Liver (tissue), 9 donors: ENCODE results near the gene LMX1B. TPM values are rescaled to one million over a fixed set of nuclear protein-coding genes. Genes with fewer than 3 reads are reported as not detected.

Experiments
- DNase-seq: peaks from one replicate; pipeline ENCODE4 v3.0.0-alpha.2; 2017; ENCODE audit warnings: low spot score
- H3K27ac ChIP-seq, 2 donors: one replicate each; pipeline ENCODE4 v1.7.0; 2013; ENCODE audit warnings: inconsistent platforms in 2 of 2, low read length in 2 of 2, control low read depth in 1 of 2, low read depth in 1 of 2, mild to moderate bottlenecking in 1 of 2
- H3K27me3 ChIP-seq, 4 donors: one replicate each; pipeline versions ENCODE4 v1.6.1 to v1.7.0; 2013; ENCODE audit warnings: low read length in 3 of 4, inconsistent platforms in 1 of 4, mild to moderate bottlenecking in 1 of 4, moderate library complexity in 1 of 4; ENCODE audit not compliant: control insufficient read depth in 4 of 4, insufficient read depth in 4 of 4
- H3K36me3 ChIP-seq, 4 donors: one replicate each; pipeline versions ENCODE4 v1.6.1 to v1.7.0; 2013; ENCODE audit warnings: low read length in 3 of 4, mild to moderate bottlenecking in 3 of 4, low read depth in 1 of 4, moderate library complexity in 1 of 4; ENCODE audit not compliant: control insufficient read depth in 4 of 4, insufficient read depth in 3 of 4
- H3K4me1 ChIP-seq, 4 donors: one replicate each; pipeline versions ENCODE4 v1.6.1 to v1.7.0; 2013; ENCODE audit warnings: low read length in 3 of 4, mild to moderate bottlenecking in 3 of 4, moderate library complexity in 1 of 4; ENCODE audit not compliant: control insufficient read depth in 4 of 4, insufficient read depth in 4 of 4
- H3K4me3 ChIP-seq, 3 donors: one replicate each; pipeline versions ENCODE4 v1.6.1 to v1.7.0; 2013; ENCODE audit warnings: low read length in 3 of 3, control low read depth in 1 of 3, low read depth in 1 of 3, mild to moderate bottlenecking in 1 of 3
- H3K9ac ChIP-seq, 2 donors: one replicate each; pipeline ENCODE4 v1.7.0; 2013; ENCODE audit warnings: low read length in 2 of 2, mild to moderate bottlenecking in 2 of 2, moderate library complexity in 2 of 2, control low read depth in 1 of 2, low read depth in 1 of 2
- H3K9me3 ChIP-seq, 4 donors: one replicate each; pipeline versions ENCODE4 v1.6.1 to v1.7.0; 2013; ENCODE audit warnings: low read length in 3 of 4; ENCODE audit not compliant: control insufficient read depth in 4 of 4
- ATF3 ChIP-seq: IDR thresholded peaks from 2 replicates; pipeline ENCODE4 v1.6.1; 2016; ENCODE audit warnings: antibody characterized with exemption
- CTCF ChIP-seq: fragments of 150-350 bp; IDR thresholded peaks from 2 replicates; pipeline ENCODE4 v1.5.1; 2017; ENCODE audit warnings: improper control_type of control experiment, low read depth, low read length; ENCODE audit not compliant: missing input control
- EGR1 ChIP-seq, 2 donors: IDR thresholded peaks; 2 replicates each; pipeline ENCODE4 v1.6.1; 2016 to 2018; ENCODE audit warnings: antibody characterized with exemption in 2 of 2, low read depth in 2 of 2
- FOXA1 ChIP-seq: IDR thresholded peaks from 2 replicates; pipeline ENCODE4 v1.6.1; 2016; ENCODE audit warnings: antibody characterized with exemption
- FOXA2 ChIP-seq: IDR thresholded peaks from 2 replicates; pipeline ENCODE4 v1.6.1; 2016; ENCODE audit warnings: antibody characterized with exemption
- GABPA ChIP-seq, 2 donors: IDR thresholded peaks in 1 of 2; conservative IDR thresholded peaks in 1 of 2; 2 replicates each; pipeline ENCODE4 v1.6.1; 2016; ENCODE audit warnings: antibody characterized with exemption in 2 of 2, mild to moderate bottlenecking in 1 of 2, moderate library complexity in 1 of 2
- HNF4A ChIP-seq, 2 donors: conservative IDR thresholded peaks; 2 replicates each; pipeline ENCODE4 v1.6.1; 2016; ENCODE audit warnings: antibody characterized with exemption in 2 of 2, mild to moderate bottlenecking in 2 of 2
- HNF4G ChIP-seq: IDR thresholded peaks from 2 replicates; pipeline ENCODE4 v1.6.1; 2016; ENCODE audit warnings: antibody characterized with exemption
- JUND ChIP-seq, 2 donors: IDR thresholded peaks; 2 replicates each; pipeline ENCODE4 v1.6.1; 2016; ENCODE audit warnings: antibody characterized with exemption in 2 of 2
- MAX ChIP-seq: IDR thresholded peaks from 2 replicates; pipeline ENCODE4 v1.6.1; 2016; ENCODE audit warnings: antibody characterized with exemption
- NR2F2 ChIP-seq: IDR thresholded peaks from 2 replicates; pipeline ENCODE4 v1.6.1; 2016; ENCODE audit warnings: antibody characterized with exemption
- RAD21 ChIP-seq, 2 donors: IDR thresholded peaks; 2 replicates each; pipeline ENCODE4 v1.6.1; 2016; ENCODE audit warnings: antibody characterized with exemption in 2 of 2, mild to moderate bottlenecking in 2 of 2
- REST ChIP-seq: IDR thresholded peaks from 2 replicates; pipeline ENCODE4 v1.6.1; 2016; ENCODE audit warnings: antibody characterized with exemption, mild to moderate bottlenecking
- SP1 ChIP-seq: IDR thresholded peaks from 2 replicates; pipeline ENCODE4 v1.6.1; 2018; ENCODE audit warnings: antibody characterized with exemption, mild to moderate bottlenecking
- TAF1 ChIP-seq: conservative IDR thresholded peaks from 2 replicates; pipeline ENCODE4 v1.6.1; 2016; ENCODE audit warnings: antibody characterized with exemption, mild to moderate bottlenecking
- YY1 ChIP-seq: IDR thresholded peaks from 2 replicates; pipeline ENCODE4 v1.6.1; 2016; ENCODE audit warnings: antibody characterized with exemption, mild to moderate bottlenecking
- ZBTB33 ChIP-seq: IDR thresholded peaks from 2 replicates; pipeline ENCODE4 v1.6.1; 2016; ENCODE audit warnings: antibody characterized with exemption
- WGBS: extraction: QIAGEN DNeasy Blood & Tissue Kit; methylation state at CpG from one replicate; pipeline ENCODE4 v1.1.7; 2013; 5-methylcytosine and 5-hydroxymethylcytosine counted together
- polyA plus RNA-seq, 2 donors: library from polyadenylated mRNA; stranded (reverse) in 1 of 2; unstranded in 1 of 2; fragments of 200-250 nt in 1 of 2; fragments of >200 nt in 1 of 2; fragmentation: Nextera tagmentation in 1 of 2; extraction: Ambion mirVana in 1 of 2; gene quantifications; one replicate each; pipeline versions ENCODE4 v1.2.1 to v1.2.3, GENCODE V29; 2013 to 2015
- total RNA-seq, 2 donors: library from RNA; depleted of rRNA; stranded (reverse); fragments of >200 nt; gene quantifications; one replicate each; pipeline ENCODE4 v1.2.3, GENCODE V29; 2014
- donor health status: healthy.
- donor health status: healthy.
- donor health status: healthy.
- donor health status: healthy.
- donor health status: healthy.

The LMX1B gene
- total and polyA plus RNA-seq, 4 donors, result not detected

GRCh38 chr9:126696401-126697145 lies 82.8 kb downstream of the LMX1B start:
- DNase-seq, result no peak

More at GRCh38 chr9:126696401-126697145, 82.8 kb downstream of the LMX1B start:
- TF ChIP-seq HNF4A (conservative IDR thresholded peaks at IDR 0.05) (no peak), ATF3 (no peak), MAX (no peak), EGR1 (IDR thresholded peaks at IDR 0.05; ENCODE audit: low read depth in 2 of 2) (no peak), HNF4G (no peak), ZBTB33 (no peak), RAD21 (IDR thresholded peaks at IDR 0.05) (no peak), YY1 (no peak), JUND (IDR thresholded peaks at IDR 0.05) (no peak), NR2F2 (no peak), REST (no peak), FOXA1 (no peak), GABPA (IDR thresholded peaks at IDR 0.05 in 1 of 2, conservative IDR thresholded peaks at IDR 0.05 in 1 of 2) (no peak), SP1 (no peak), TAF1 (no peak), CTCF (no peak), FOXA2 (no peak)
- Histone ChIP-seq H3K4me1 (no peaks in the 10 kb centered on the region), H3K9ac (no peak overlapping the region), H3K27me3 (no peaks in the 10 kb centered on the region), H3K9me3 (no peaks in the 10 kb centered on the region), H3K4me3 (no peak overlapping the region), H3K27ac (no peak overlapping the region), H3K36me3 (no peaks in the 10 kb centered on the region)
- WGBS, result 88% methylated on average over 27 of the region's 27 CpGs
